ENCODE measurements around the gene RASA3. TPM values are rescaled to one million over a fixed set of nuclear protein-coding genes. Genes with fewer than 3 reads are reported as not detected.

The RASA3 gene
- total and polyA plus RNA-seq, 11 donors = 4.8 to 24.2 (median 9.7) TPM

- TF ChIP-seq POLR2A (IDR thresholded peaks at IDR 0.05) (no peak), CTCF (IDR thresholded peaks at IDR 0.05) (no peak)
- Histone ChIP-seq H3K4me1 (peaks cover 0 to 57% (median 15%) of the 10 kb centered on the region in 12 donors), H3K27ac (peak overlapping the region in 1 of 12 donors; percentile 64), H3K9me3 (no peaks in the 10 kb centered on the region), H3K36me3 (peaks cover 0 to 9% (median 0%) of the 10 kb centered on the region in 9 donors), H3K4me3 (no peak overlapping the region), H3K27me3 (no peaks in the 10 kb centered on the region)
- 86 to 94% (median 87%) methylated on average over 22 to 27 of the region's 27 CpGs for WGBS, 4 donors
- intact Hi-C loops (cut with DNase I) = no loop called here
- DNase-seq (peak in 3 of 5 donors; percentile 25 to 43 (median 25)), ATAC-seq (no peak)
Observed at GRCh38 chr13:114106991-114107685, 25.3 kb downstream of the RASA3 start.

GRCh38 chr13:114106526-114106925 is 25.9 kb downstream of the RASA3 start:
- peaks cover 0 to 51% (median 16%) of the 10 kb centered on the region in 12 donors for H3K4me1 ChIP-seq
- TF ChIP-seq CTCF (IDR thresholded peaks at IDR 0.05) (no peak), POLR2A (IDR thresholded peaks at IDR 0.05) (no peak)
- ATAC-seq = no peak
- WGBS, 4 donors = 96 to 98% (median 97%) methylated on average over 9 of the region's 9 CpGs
- intact Hi-C loops (cut with DNase I) = no loop called here
- DNase-seq = peak in 2 of 5 donors; percentile 6 to 18
- no peak overlapping the region for H3K4me3 ChIP-seq
- no peaks in the 10 kb centered on the region for H3K27me3 ChIP-seq
- peaks cover 0 to 9% (median 0%) of the 10 kb centered on the region in 9 donors for H3K36me3 ChIP-seq
- H3K27ac ChIP-seq = no peak overlapping the region
- no peaks in the 10 kb centered on the region for H3K9me3 ChIP-seq

GRCh38 chr13:114105521-114106225 is 26.8 kb downstream of the RASA3 start:
- intact Hi-C loops (cut with DNase I) = no loop called here
- H3K9me3 ChIP-seq = no peaks in the 10 kb centered on the region
- H3K4me3 ChIP-seq = no peak overlapping the region
- TF ChIP-seq CTCF (IDR thresholded peaks at IDR 0.05) (no peak), POLR2A (IDR thresholded peaks at IDR 0.05) (no peak)
- peak in 3 of 5 donors; percentile 27 to 57 (median 35) for DNase-seq
- H3K27ac ChIP-seq = peak overlapping the region in 1 of 12 donors; percentile 60
- WGBS, 4 donors = 77 to 81% (median 79%) methylated on average over 27 to 30 of the region's 30 CpGs
- ATAC-seq = no peak
- no peaks in the 10 kb centered on the region for H3K27me3 ChIP-seq
- peaks cover 0 to 56% (median 24%) of the 10 kb centered on the region in 12 donors for H3K4me1 ChIP-seq
- peaks cover 0 to 9% (median 0%) of the 10 kb centered on the region in 9 donors for H3K36me3 ChIP-seq
